Gastrocnemius medialis (tissue), 4 donors: ENCODE results near the gene PTPN21. TPM values are rescaled to one million over a fixed set of nuclear protein-coding genes. Genes with fewer than 3 reads are reported as not detected.

Experiments
- ATAC-seq, 2 donors: fragments of 150-250 bp; one replicate each; pipeline ENCODE4 v1.9.1; 2016
- DNase-seq, 2 donors: peaks; one replicate each; pipeline ENCODE4 v3.0.0-alpha.2; 2019
- H3K27ac ChIP-seq, 4 donors: fragments of 200-600 bp; sonication (generic); 1 replicate in 1 of 4; 2 replicates in 3 of 4; pipeline ENCODE4 v1.5.1; 2016 to 2018; ENCODE audit warnings: mild to moderate bottlenecking in 2 of 4, moderate library complexity in 1 of 4
- H3K27me3 ChIP-seq, 3 donors: fragments of 200-600 bp; sonication (generic) in 2 of 3; 1 replicate in 1 of 3; 2 replicates in 2 of 3; pipeline versions ENCODE4 v1.5.1 to v1.6.0; 2016 to 2019; ENCODE audit warnings: mild to moderate bottlenecking in 1 of 3, moderate library complexity in 1 of 3
- H3K36me3 ChIP-seq, 2 donors: fragments of 200-600 bp; sonication (generic) in 1 of 2; one replicate each; pipeline ENCODE4 v1.5.1; 2017 to 2018
- H3K4me1 ChIP-seq, 2 donors: fragments of 200-600 bp; sonication (generic) in 1 of 2; one replicate each; pipeline ENCODE4 v1.5.1; 2016 to 2017; ENCODE audit warnings: mild to moderate bottlenecking in 2 of 2
- H3K4me3 ChIP-seq, 4 donors: fragments of 200-600 bp; sonication (generic) in 3 of 4; 1 replicate in 1 of 4; 2 replicates in 3 of 4; pipeline ENCODE4 v1.5.1; 2016 to 2019; ENCODE audit warnings: mild to moderate bottlenecking in 2 of 4
- H3K9me3 ChIP-seq, 3 donors: fragments of 200-600 bp; sonication (generic) in 2 of 3; 1 replicate in 1 of 3; 2 replicates in 2 of 3; pipeline ENCODE4 v1.5.1; 2016 to 2019
- CTCF ChIP-seq, 5 experiments: fragments of 450-650 bp in 3 of 5; fragments of 200-600 bp in 2 of 5; sonication (generic) in 2 of 5; IDR thresholded peaks in 4 of 5; conservative IDR thresholded peaks in 1 of 5; 1 replicate in 4 of 5; 2 replicates in 1 of 5; pipeline ENCODE4 v1.5.1; 2016 to 2019; ENCODE audit warnings: antibody characterized with exemption in 5 of 5, mild to moderate bottlenecking in 3 of 5, moderate library complexity in 3 of 5
- POLR2A ChIP-seq, 2 donors: fragments of 450-650 bp; IDR thresholded peaks; one replicate each; pipeline ENCODE4 v1.6.1; 2017; ENCODE audit warnings: antibody characterized with exemption in 2 of 2, mild to moderate bottlenecking in 2 of 2, moderate library complexity in 2 of 2
- in situ Hi-C, 4 donors: fragments of 200-750 bp; cut with MboI; loops; one replicate each; pipeline versions ENCODE4 v1.15.0 to v1.8.0; 2017; ENCODE audit warnings: low sequenced_read_pairs in 4 of 4
- intact Hi-C: fragments of 100-400 bp; cut with DNase I; formaldehyde crosslinking; loops from one replicate; pipeline ENCODE4 v1.15.1; 2023; ENCODE audit warnings: low total_unique reads
- total RNA-seq, 4 donors: library from RNA; depleted of rRNA; stranded (reverse); fragments of >200 nt; gene quantifications; one replicate each; pipeline versions ENCODE4 v1.1.0 to v1.2.3, GENCODE V29; 2016

PTPN21 gene
- total RNA-seq, 4 donors from 2014 or later = 5.6 to 11.1 (median 8.6) TPM

- H3K27ac ChIP-seq = peak overlapping the region; percentile 79 to 94 (median 84)
- H3K27me3 ChIP-seq = no peaks in the 10 kb centered on the region
- H3K4me1 ChIP-seq = peaks cover 24 to 35% of the 10 kb centered on the region in 2 donors
- peak overlapping the region; percentile 74 to 82 (median 77) for H3K4me3 ChIP-seq
- TF ChIP-seq POLR2A (IDR thresholded peaks at IDR 0.05) (peak; percentile 49 to 56), CTCF (IDR thresholded peaks at IDR 0.05 in 4 of 5, conservative IDR thresholded peaks at IDR 0.05 in 1 of 5) (peak; percentile 30 to 47 (median 43))
- DNase-seq (peak; percentile 55 to 77), ATAC-seq (peak; percentile 81 to 83)
- H3K36me3 ChIP-seq = peaks cover 0 to 18% of the 10 kb centered on the region in 2 donors
- H3K9me3 ChIP-seq = no peaks in the 10 kb centered on the region
- in situ Hi-C loops (loop anchor here in 2 of 4 donors (10.0 to 25.0 kb wide), 2 partner anchors 56 to 1836 kb away; partner anchors contain the start of gene CALM1 (in 1 of the 2)), intact Hi-C loops (loop anchor here (5.0 to 10.0 kb wide), 4 partner anchors 166 to 1706 kb away; partner anchors contain the start of genes EFCAB11, GALC, PSMC1 and SPATA7)
Observed at GRCh38 chr14:88551094-88551870, 3.5 kb downstream of the PTPN21 start.

- H3K27ac ChIP-seq = no peak overlapping the region
- in situ Hi-C loops = loop anchor here in 2 of 4 donors (10.0 to 25.0 kb wide), 2 partner anchors 55 to 1837 kb away; partner anchors contain the start of gene CALM1 (in 1 of the 2)
- TF ChIP-seq CTCF (IDR thresholded peaks at IDR 0.05 in 4 of 5, conservative IDR thresholded peaks at IDR 0.05 in 1 of 5) (no peak), POLR2A (IDR thresholded peaks at IDR 0.05) (no peak)
- H3K36me3 ChIP-seq = peaks cover 0 to 18% of the 10 kb centered on the region in 2 donors
- no peaks in the 10 kb centered on the region for H3K27me3 ChIP-seq
- H3K4me3 ChIP-seq = no peak overlapping the region
- DNase-seq = no peak
- H3K9me3 ChIP-seq = no peaks in the 10 kb centered on the region
- intact Hi-C loops = loop anchor here (5.0 to 10.0 kb wide), 4 partner anchors 165 to 1707 kb away; partner anchors contain the start of genes EFCAB11, GALC, PSMC1 and SPATA7
- H3K4me1 ChIP-seq = peaks cover 19 to 28% of the 10 kb centered on the region in 2 donors
- no peak for ATAC-seq
Observed at GRCh38 chr14:88550078-88550477, 4.7 kb downstream of the PTPN21 start.

- no peak for ATAC-seq
- H3K27ac ChIP-seq = no peak overlapping the region
- H3K4me1 ChIP-seq = peaks cover 20 to 22% of the 10 kb centered on the region in 2 donors
- no peaks in the 10 kb centered on the region for H3K9me3 ChIP-seq
- DNase-seq = no peak
- in situ Hi-C loops (loop anchor here in 1 of 4 donors (10.0 kb wide), 1 partner anchor 53 kb away; no protein-coding TSS in a partner anchor), intact Hi-C loops (no loop called here)
- H3K36me3 ChIP-seq = peaks cover 0 to 18% of the 10 kb centered on the region in 2 donors
- H3K27me3 ChIP-seq = no peaks in the 10 kb centered on the region
- H3K4me3 ChIP-seq = no peak overlapping the region
- TF ChIP-seq CTCF (IDR thresholded peaks at IDR 0.05 in 4 of 5, conservative IDR thresholded peaks at IDR 0.05 in 1 of 5) (no peak), POLR2A (IDR thresholded peaks at IDR 0.05) (no peak)
Observed at GRCh38 chr14:88547386-88547780, 7.4 kb downstream of the PTPN21 start.

- intact Hi-C loops (no loop called here), in situ Hi-C loops (loop anchor here in 1 of 4 donors (10.0 kb wide), 1 partner anchor 52 kb away; no protein-coding TSS in a partner anchor)
- Histone ChIP-seq H3K36me3 (peaks cover 0 to 18% of the 10 kb centered on the region in 2 donors), H3K27ac (no peak overlapping the region), H3K4me1 (peaks cover 17 to 21% of the 10 kb centered on the region in 2 donors), H3K27me3 (no peaks in the 10 kb centered on the region), H3K4me3 (no peak overlapping the region), H3K9me3 (no peaks in the 10 kb centered on the region)
- ATAC-seq (no peak), DNase-seq (no peak)
- TF ChIP-seq POLR2A (IDR thresholded peaks at IDR 0.05) (no peak), CTCF (IDR thresholded peaks at IDR 0.05 in 4 of 5, conservative IDR thresholded peaks at IDR 0.05 in 1 of 5) (no peak)
Observed at GRCh38 chr14:88546621-88547385, 8.0 kb downstream of the PTPN21 start.
